ENCODE measurements around the gene LRRC8A. TPM values are rescaled to one million over a fixed set of nuclear protein-coding genes. Genes with fewer than 3 reads are reported as not detected.

The LRRC8A gene
- total RNA-seq, 1 donor, result 62.2 TPM

DNA sequence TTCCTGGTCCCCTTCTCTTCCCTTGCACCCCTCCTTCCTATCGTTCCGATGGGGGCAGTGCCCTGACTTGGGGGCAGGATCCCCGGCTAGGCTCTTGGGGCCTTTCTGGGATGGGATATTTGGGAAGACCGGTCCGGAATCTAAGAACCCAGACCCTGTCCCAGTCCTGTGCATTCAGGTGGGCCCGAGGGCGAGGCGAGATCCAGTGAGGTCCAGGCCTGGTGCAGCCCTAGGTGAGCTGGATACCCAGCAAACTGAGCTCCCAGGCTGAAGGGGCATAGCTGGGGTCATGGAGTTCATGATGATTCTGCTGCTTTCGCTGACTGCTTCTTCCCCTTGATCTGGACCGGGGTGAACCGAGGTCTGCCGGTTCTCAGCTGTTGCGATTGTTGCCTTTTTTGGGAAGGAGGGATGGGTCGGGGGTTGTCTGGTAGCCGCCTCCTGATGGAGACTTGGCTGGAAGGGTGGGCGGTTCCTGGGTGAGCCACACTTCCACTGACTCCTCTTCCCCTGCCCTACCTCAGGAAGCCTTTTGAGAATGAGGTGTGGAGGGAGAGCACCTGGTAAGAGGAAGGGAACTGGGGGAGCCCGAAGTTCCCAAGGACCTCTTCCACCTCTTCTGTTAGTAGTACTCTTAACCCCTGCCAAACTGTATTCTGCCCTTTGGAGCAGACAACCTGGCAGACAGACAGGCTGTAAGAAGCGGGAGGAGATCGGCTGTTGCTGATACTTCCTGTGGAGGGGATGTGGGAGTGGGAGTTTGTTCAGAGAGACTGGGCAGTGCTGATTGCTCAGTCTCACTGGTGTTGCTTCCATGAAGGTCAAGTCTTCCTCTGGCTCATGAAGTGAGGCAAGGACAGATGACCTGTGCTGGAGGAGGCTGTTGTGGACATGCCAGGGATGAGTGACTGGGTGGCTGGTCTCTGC is 1.0 kb downstream of the LRRC8A start:
- TF ChIP-seq, protein P1, sequence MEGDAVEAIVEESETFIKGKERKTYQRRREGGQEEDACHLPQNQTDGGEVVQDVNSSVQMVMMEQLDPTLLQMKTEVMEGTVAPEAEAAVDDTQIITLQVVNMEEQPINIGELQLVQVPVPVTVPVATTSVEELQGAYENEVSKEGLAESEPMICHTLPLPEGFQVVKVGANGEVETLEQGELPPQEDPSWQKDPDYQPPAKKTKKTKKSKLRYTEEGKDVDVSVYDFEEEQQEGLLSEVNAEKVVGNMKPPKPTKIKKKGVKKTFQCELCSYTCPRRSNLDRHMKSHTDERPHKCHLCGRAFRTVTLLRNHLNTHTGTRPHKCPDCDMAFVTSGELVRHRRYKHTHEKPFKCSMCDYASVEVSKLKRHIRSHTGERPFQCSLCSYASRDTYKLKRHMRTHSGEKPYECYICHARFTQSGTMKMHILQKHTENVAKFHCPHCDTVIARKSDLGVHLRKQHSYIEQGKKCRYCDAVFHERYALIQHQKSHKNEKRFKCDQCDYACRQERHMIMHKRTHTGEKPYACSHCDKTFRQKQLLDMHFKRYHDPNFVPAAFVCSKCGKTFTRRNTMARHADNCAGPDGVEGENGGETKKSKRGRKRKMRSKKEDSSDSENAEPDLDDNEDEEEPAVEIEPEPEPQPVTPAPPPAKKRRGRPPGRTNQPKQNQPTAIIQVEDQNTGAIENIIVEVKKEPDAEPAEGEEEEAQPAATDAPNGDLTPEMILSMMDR (IDR thresholded peaks at IDR 0.05; ENCODE audit: insufficient read depth, low read depth, low read length), result no peak
- DNase-seq (ENCODE audit: low read depth), result no peak

DNA sequence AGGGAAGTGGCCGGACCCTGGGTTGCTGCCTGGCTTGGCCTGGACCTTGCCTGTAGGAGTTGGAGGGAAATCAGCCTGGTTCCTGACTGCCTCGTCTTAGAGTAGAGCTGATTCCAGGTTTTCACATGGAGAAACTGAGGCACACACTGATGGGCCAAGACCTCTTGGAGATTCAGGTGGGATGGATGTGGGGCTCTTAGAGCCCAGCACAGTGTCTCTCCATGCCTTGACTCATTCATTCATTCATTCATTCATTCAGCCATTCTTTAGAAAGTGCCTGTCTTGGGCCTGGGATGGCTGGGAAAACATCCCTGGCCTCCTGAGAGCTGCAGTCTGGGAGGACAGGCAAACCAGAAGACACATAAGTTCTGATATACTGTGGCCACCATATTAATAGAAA is 2.2 kb downstream of the LRRC8A start:
- TF ChIP-seq, protein P1 (IDR thresholded peaks at IDR 0.05; ENCODE audit: insufficient read depth, low read depth, low read length), result no peak
- no peak overlapping the region for H3K4me3 ChIP-seq (ENCODE audit: low read depth, low read length)
- DNase-seq (ENCODE audit: low read depth), result no peak

More for the DNA sequence above, 1.0 kb downstream of the LRRC8A start:
- H3K4me3 ChIP-seq (ENCODE audit: low read depth, low read length), result peak overlapping the region; percentile 94

DNA sequence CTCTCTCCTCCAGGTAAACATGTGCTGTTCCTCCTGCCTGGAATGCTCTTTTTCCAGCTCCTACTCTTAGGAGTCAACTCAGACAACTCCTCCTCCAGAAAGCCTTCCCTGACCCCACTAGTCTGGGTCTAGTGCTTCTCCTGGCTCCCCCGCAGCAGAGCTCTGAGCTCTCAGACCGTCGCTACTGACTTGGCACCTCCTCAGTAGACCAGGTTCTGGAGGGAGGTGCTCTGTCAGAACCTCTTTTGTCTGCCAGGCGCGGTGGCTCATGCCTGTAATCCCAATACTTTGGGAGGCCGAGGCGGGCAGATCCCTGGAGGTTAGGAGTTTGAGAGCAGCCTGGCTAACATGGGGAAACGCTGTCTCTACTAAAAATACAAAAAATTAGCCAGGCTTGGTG is 3.4 kb downstream of the LRRC8A start:
- TF ChIP-seq, protein P1 (IDR thresholded peaks at IDR 0.05; ENCODE audit: insufficient read depth, low read depth, low read length), result no peak
- H3K4me3 ChIP-seq (ENCODE audit: low read depth, low read length), result no peak overlapping the region
- DNase-seq (ENCODE audit: low read depth), result no peak

DNA sequence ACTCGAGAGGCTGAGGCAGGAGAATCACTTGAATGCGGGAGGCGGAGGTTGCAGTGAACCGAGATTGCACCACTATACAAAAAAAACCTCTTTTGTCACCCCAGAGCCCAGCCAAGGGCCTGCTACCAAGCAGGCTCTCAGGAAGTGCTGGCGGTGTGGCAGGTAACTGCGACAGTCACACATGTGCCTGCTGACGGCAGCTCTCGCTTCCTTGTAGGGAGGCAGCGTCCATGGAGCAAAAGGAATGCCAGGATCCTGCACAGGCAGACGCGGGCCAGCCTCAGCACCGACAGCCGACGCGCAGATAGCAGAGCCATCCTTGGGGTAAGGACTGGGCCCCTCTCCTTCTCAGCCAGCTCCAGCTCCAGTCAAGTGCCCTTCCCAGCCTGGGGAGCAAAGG is 3.9 kb downstream of the LRRC8A start:
- TF ChIP-seq, protein P1 (IDR thresholded peaks at IDR 0.05; ENCODE audit: insufficient read depth, low read depth, low read length), result no peak
- no peak overlapping the region for H3K4me3 ChIP-seq (ENCODE audit: low read depth, low read length)
- DNase-seq (ENCODE audit: low read depth), result no peak

DNA sequence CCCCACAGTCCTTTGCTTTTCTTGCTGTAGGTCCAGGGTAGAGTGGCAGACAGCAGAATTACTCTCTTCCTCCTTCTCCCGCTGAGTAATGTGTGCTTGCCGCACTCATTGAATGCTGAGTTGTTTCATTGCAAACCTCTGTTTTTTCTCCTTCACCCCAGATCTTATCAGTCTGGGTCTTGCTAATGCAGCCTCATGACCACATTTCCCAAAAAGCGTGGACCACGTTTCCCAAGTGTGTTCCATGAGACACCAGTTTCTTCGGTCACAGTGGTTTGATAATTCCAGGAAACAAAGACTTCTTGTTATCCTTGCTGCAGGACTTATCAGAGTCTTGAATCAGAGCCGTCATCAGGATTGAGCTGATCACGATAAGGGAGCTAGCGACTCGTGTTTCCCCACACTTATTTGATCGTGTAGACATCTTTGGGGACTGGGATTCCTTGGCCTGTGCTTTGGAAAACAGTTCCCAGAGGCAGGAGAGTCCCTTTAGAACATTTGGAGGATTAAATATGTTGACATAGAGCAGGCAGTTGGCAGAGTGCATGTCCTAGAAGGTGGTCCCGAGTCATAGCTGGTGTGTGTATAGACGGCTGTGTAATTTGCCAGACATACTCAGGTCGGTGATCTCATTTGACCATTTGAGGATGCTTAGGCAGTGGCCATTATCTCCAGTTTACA is 4.4 kb downstream of the LRRC8A start:
- no peak overlapping the region for H3K4me3 ChIP-seq (ENCODE audit: low read depth, low read length)
- DNase-seq (ENCODE audit: low read depth), result peak; percentile 76
- TF ChIP-seq, protein P1 (IDR thresholded peaks at IDR 0.05; ENCODE audit: insufficient read depth, low read depth, low read length), result no peak

DNA sequence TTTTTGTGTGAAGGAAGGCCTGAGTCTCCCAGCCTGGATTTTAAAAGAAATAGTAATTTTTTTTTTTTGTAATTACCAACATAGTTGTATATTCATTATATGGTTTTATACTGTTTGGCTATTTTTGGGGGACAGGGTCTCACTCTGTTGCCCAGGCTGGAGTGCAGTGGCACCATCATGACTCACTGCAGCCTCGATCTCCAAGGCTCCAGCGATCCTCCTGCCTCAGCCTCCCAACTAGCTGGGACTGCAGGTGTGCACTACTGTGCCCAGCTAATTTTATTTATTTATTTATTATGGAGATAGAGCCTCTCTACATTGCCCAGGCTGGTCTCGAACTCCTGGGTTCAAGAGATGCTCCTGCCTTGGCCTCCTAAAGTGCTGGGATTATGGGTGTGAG is 5.1 kb downstream of the LRRC8A start:
- no peak for DNase-seq (ENCODE audit: low read depth)
- no peak overlapping the region for H3K4me3 ChIP-seq (ENCODE audit: low read depth, low read length)
- TF ChIP-seq, protein P1 (IDR thresholded peaks at IDR 0.05; ENCODE audit: insufficient read depth, low read depth, low read length), result no peak

Measured in fibroblast of villous mesenchyme (primary cell).